GM04504 (cell line): ENCODE data around the gene CTTN.

Experiments
- DNase-seq: peaks from one replicate; pipeline ENCODE4 v3.0.0-alpha.2; 2012; ENCODE audit warnings: low read depth

Gene CTTN

GRCh38 chr11:70477609-70478008 is 79.3 kb downstream of the CTTN start:
- DNase-seq, result no peak

- DNase-seq, result no peak
Measured at GRCh38 chr11:70478166-70478890, 80.0 kb downstream of the CTTN start.

DNA sequence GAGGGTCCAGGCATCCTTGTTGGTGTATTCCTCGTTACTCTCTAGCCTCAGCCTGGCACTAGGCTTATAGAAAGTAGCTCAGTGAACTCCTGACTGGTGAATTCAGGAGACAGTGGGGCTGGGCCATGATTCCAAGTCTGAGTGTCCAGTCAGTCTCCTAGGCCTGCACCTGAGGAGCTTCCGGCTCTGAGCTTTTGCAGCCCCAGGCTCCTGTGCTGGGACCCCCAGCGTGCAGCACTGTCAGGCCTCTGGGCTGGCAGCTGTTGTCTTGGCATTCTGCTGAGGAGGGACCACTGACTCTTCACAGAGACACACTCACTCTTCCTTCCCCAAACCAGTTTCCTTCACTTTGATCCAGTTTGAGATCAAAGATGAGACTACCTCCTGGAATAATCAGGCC is 82.4 kb downstream of the CTTN start:
- DNase-seq, result no peak

DNA sequence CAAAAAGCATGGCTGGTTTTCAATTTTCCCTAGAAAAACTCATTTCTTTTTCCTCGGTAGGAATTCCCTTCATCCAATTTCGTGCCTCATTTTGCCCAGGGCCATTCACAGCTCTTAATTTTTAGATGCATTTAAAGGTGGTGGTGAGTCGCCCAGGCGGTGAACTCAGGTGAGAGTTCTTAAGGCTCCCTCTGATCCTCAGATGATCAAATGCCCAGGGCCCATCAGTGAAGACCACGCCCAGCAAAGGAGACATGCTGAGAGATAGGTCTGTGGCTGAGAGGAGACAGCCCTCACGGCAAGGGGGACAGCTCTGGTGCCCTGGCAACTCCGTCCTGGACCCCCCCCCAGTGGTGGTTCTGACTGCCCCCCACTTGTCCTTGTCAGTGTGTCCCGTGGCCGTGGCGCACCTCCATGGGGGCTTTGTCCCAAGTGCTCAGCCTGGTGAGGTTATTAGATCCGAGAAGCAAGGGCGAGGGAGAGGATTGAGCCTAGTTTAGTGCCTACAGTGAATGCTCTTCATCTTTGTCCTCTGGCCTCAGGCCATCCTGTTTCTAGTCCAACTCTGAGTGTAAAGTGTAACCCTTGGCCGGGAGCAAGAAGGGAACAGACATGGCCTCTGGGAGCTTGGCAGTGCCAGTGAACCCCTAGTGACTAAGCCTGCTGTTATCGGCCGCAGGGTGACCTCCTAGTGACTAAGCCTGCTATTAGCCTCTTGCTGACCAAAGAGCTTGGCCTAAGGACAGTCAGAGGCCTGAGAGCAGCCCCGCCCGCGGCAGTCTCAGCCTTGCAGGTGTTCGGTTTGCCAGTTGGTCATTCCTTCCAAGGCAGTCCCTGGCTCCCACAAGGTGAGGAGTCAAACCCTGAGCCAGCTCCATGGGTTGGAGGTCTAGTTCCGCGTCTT is 83.5 kb downstream of the CTTN start:
- DNase-seq, result no peak

GRCh38 chr11:70482529-70482917 is 84.2 kb downstream of the CTTN start:
- DNase-seq, result no peak

GRCh38 chr11:70483077-70483861 is 84.9 kb downstream of the CTTN start:
- no peak for DNase-seq

- no peak for DNase-seq
Measured at GRCh38 chr11:70483917-70484316, 85.6 kb downstream of the CTTN start.

- no peak for DNase-seq
Measured at GRCh38 chr11:70485326-70486025, 87.1 kb downstream of the CTTN start.

DNA sequence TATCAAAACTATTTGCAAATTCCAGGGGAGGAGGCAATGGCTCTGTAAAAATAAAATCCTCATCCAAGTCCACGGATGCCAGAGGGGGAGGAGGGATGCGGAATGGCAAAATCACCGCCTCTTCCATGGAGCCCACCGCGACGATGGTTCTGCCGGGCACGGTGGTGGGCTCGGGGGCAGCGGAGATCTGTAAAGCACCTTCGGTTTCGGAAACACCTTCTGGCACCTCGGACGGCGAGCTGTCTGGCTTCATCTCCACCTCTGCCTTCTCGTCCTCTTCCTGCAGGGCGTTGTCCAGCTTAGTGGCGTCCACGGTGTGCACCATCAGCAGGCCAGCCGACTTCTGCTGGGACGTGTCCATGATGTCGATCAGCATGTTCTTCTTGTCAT is 87.7 kb downstream of the CTTN start:
- no peak for DNase-seq
